WTC11 (cell line): ENCODE data around the gene NR0B2. TPM values are rescaled to one million over a fixed set of nuclear protein-coding genes. Genes with fewer than 3 reads are reported as not detected.

Experiments
- ATAC-seq: fragments of 200-7000 bp; cut with Tn5 transposase; 2 replicates; pipeline ENCODE4 v1.10.0; 2021; ENCODE audit warnings: mild to moderate bottlenecking, moderate library complexity
- CTCF ChIA-PET: fragments of 300-600 bp; sonication (Branson Sonifier 250); formaldehyde crosslinking; loops from one replicate; lab custom pipeline; 2021; ENCODE audit warnings: antibody characterized with exemption; lab: Charles Lee
- POLR2A ChIA-PET: fragments of 350-600 bp; sonication (Branson Sonifier 250); formaldehyde crosslinking; loops from one replicate; lab custom pipeline; 2021; ENCODE audit warnings: antibody characterized with exemption; lab: Charles Lee
- DNase-seq: peaks from one replicate; pipeline ENCODE4 v3.0.0; 2021; ENCODE audit warnings: low spot score
- H3K27ac Mint-ChIP-seq: 2 replicates; pipeline ENCODE4 v1.8.0; 2021; ENCODE audit warnings: mixed read lengths
- H3K27me3 Mint-ChIP-seq: 2 replicates; pipeline ENCODE4 v1.8.0; 2021; ENCODE audit warnings: low read depth, mild to moderate bottlenecking, moderate library complexity, mixed read lengths
- H3K36me3 Mint-ChIP-seq: 2 replicates; pipeline ENCODE4 v1.8.0; 2021; ENCODE audit warnings: mixed read lengths
- H3K4me1 Mint-ChIP-seq: 2 replicates; pipeline ENCODE4 v1.8.0; 2022; ENCODE audit warnings: mixed read lengths
- H3K4me3 Mint-ChIP-seq: 2 replicates; pipeline ENCODE4 v1.8.0; 2021; ENCODE audit warnings: mild to moderate bottlenecking, moderate library complexity, mixed read lengths
- H3K9me3 Mint-ChIP-seq: 2 replicates; pipeline ENCODE4 v1.8.0; 2021; ENCODE audit warnings: mixed read lengths
- ATF1 ChIP-seq: sonication (generic); formaldehyde crosslinking; IDR thresholded peaks from 2 replicates; pipeline ENCODE4 v1.8.1; 2023; ENCODE audit warnings: mild to moderate bottlenecking, moderate library complexity, missing genetic modification reagents
- ATF6 ChIP-seq: sonication (generic); formaldehyde crosslinking; IDR thresholded peaks from 2 replicates; pipeline ENCODE4 v1.8.1; 2023; ENCODE audit warnings: mild to moderate bottlenecking, missing genetic modification reagents
- CDX4 ChIP-seq: fragments of 250-450 bp; sonication (Bioruptor Pico); IDR thresholded peaks from 2 replicates; pipeline ENCODE4 v1.9.0; 2021; ENCODE audit warnings: moderate library complexity, mild to moderate bottlenecking, inconsistent platforms, borderline replicate concordance
- E2F5 ChIP-seq: sonication (generic); formaldehyde crosslinking; IDR thresholded peaks from 2 replicates; pipeline ENCODE4 v1.8.1; 2022; ENCODE audit warnings: mild to moderate bottlenecking, moderate library complexity, missing genetic modification reagents
- GABPB1 ChIP-seq: sonication (generic); formaldehyde crosslinking; IDR thresholded peaks from 2 replicates; pipeline ENCODE4 v1.8.1; 2023; ENCODE audit warnings: mild to moderate bottlenecking, missing genetic modification reagents
- JUN ChIP-seq: sonication (generic); formaldehyde crosslinking; IDR thresholded peaks from 2 replicates; pipeline ENCODE4 v1.8.0; 2023; ENCODE audit warnings: mild to moderate bottlenecking, missing genetic modification reagents
- KAT7 ChIP-seq: sonication (generic); formaldehyde crosslinking; IDR thresholded peaks from 2 replicates; pipeline ENCODE4 v1.8.1; 2023; ENCODE audit warnings: missing genetic modification reagents, mild to moderate bottlenecking, borderline replicate concordance
- MAX ChIP-seq: sonication (generic); formaldehyde crosslinking; IDR thresholded peaks from 2 replicates; pipeline ENCODE4 v1.8.0; 2022; ENCODE audit warnings: mild to moderate bottlenecking, missing genetic modification reagents
- NFYB ChIP-seq: sonication (generic); formaldehyde crosslinking; conservative IDR thresholded peaks from 2 replicates; pipeline ENCODE4 v1.8.0; 2022; ENCODE audit warnings: low read depth, missing genetic modification reagents
- PRDM15 ChIP-seq: sonication (generic); formaldehyde crosslinking; IDR thresholded peaks from 2 replicates; pipeline ENCODE4 v1.8.0; 2022; ENCODE audit warnings: missing genetic modification reagents
- TEAD4 ChIP-seq: sonication (generic); formaldehyde crosslinking; IDR thresholded peaks from 2 replicates; pipeline ENCODE4 v1.8.0; 2022; ENCODE audit warnings: mild to moderate bottlenecking, missing genetic modification reagents
- ZBTB43 ChIP-seq: sonication (generic); formaldehyde crosslinking; IDR thresholded peaks from 2 replicates; pipeline ENCODE4 v1.8.1; 2023; ENCODE audit warnings: mild to moderate bottlenecking, missing genetic modification reagents
- ZNF219 ChIP-seq: sonication (generic); formaldehyde crosslinking; IDR thresholded peaks from 2 replicates; pipeline ENCODE4 v1.8.0; 2023; ENCODE audit warnings: missing genetic modification reagents, mild to moderate bottlenecking, borderline replicate concordance
- ZNF263 ChIP-seq: sonication (generic); formaldehyde crosslinking; IDR thresholded peaks from 2 replicates; pipeline ENCODE4 v1.8.1; 2022; ENCODE audit warnings: low read depth, mild to moderate bottlenecking, moderate library complexity, missing genetic modification reagents
- ZNF281 ChIP-seq: sonication (generic); formaldehyde crosslinking; IDR thresholded peaks from 2 replicates; pipeline ENCODE4 v1.8.0; 2023; ENCODE audit warnings: mild to moderate bottlenecking, missing genetic modification reagents
- ZSCAN18 ChIP-seq: fragments of 250-450 bp; sonication (Bioruptor Pico); IDR thresholded peaks from 2 replicates; pipeline ENCODE4 v2.1.2; 2022; ENCODE audit warnings: mild to moderate bottlenecking, moderate library complexity
- total RNA-seq: library from RNA; stranded (reverse); gene quantifications from 3 replicates; pipeline ENCODE4 v1.2.3, GENCODE V29; 2021

The NR0B2 gene
- total RNA-seq, 1 experiment from 2014 or later = not detected

- TF ChIP-seq MAX (CRISPR knock-in tag) (peak; percentile 93), JUN (peak; percentile 88; the same call in 1 of the 2 replicates), ZBTB43 (CRISPR knock-in tag) (peak; percentile 85; the same call in 1 of the 2 replicates), KAT7 (no peak; the same call in 1 of the 2 replicates), PRDM15 (CRISPR knock-in tag) (peak; percentile 52), NFYB (CRISPR knock-in tag) (peak; percentile 91), TEAD4 (CRISPR knock-in tag) (no peak), ZSCAN18 (no peak), E2F5 (CRISPR knock-in tag) (peak; percentile 79; the same call in 1 of the 2 replicates), ATF6 (CRISPR knock-in tag) (no peak)
Measured at GRCh38 chr1:26921540-26922430, 8.0 kb upstream of the NR0B2 start, which contains the start of gene NUDC (continued).

- Mint-ChIP-seq H3K4me1 (peaks cover 21% of the 10 kb centered on the region), H3K4me3 (peak overlapping the region; percentile 90), H3K36me3 (peaks cover 25% of the 10 kb centered on the region), H3K27ac (no peak overlapping the region), H3K27me3 (peaks cover 2% of the 10 kb centered on the region; the same call in 1 of the 2 replicates), H3K9me3 (no peaks in the 10 kb centered on the region)
- DNase-seq = no peak
- ATAC-seq = peak; percentile 41
- POLR2A ChIA-PET = interaction anchor here (0.6 kb wide), 1 partner anchor 234 kb away, joined by 4 read pairs; the partner anchor contains the start of gene SLC9A1
- CTCF ChIA-PET = interaction anchor here (1.5 kb wide), 1 partner anchor 111 kb away, joined by 3 read pairs; no protein-coding TSS in a partner anchor
- TF ChIP-seq ATF1 (no peak), GABPB1 (CRISPR knock-in tag) (no peak), ZNF263 (no peak), ZNF281 (CRISPR knock-in tag) (no peak), CDX4 (CRISPR knock-in tag) (no peak), ZNF219 (CRISPR knock-in tag) (no peak)
Measured at GRCh38 chr1:26921126-26921539, 7.4 kb upstream of the NR0B2 start.
